Measurements from ENCODE around the gene GRAMD1C. TPM values are rescaled to one million over a fixed set of nuclear protein-coding genes. Genes with fewer than 3 reads are reported as not detected.
"Not testable (repeated sequence)": the region's sequence is repeated elsewhere in the genome, so short reads cannot be mapped to it uniquely, and the experiment has no call there.

GRAMD1C gene
- total RNA-seq, 1 donor from 2014 or later: 2.0 TPM

DNA sequence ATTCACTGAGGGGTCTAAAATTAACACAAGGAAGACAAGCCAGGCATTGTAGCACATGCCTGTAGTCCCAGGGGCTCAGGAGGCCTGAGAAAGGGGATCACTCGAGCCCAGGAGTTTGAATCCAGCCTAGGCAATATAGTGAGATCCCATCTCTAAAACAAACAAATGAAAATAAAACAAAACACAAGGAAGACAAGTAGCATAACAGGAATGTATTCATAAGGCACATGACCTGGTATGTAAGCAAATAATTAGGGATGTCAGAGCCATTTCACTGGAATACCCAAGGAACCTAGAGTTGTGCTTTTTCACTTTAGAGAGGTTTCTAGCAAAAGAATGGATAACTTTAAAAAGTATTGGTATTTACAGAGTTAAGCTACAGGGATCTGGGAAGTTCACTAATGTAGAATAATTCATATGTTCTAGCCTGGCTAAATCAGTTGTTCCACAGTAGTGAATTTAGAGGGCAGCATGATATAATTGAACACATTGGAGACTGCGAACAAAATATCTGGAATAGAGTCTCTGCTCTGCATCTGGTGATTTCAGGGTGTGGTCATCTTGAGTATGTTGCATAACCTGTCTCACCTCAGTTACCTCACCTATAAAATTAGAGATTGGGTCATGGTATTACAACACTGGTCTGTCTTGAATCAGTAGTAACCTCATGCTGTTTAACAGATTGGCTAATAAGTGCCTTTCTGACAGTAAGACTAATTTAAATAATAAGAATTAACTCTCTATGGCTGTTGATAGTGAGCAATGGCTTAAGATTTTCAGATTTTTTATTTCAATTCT, 9.3 kb downstream of the GRAMD1C start:
- Histone ChIP-seq H3K36me3 (ENCODE audit: control insufficient read depth, insufficient read depth, low read length) (no peaks in the 10 kb centered on the region), H3K27me3 (ENCODE audit: control insufficient read depth, insufficient read depth, low read length) (no peaks in the 10 kb centered on the region), H3K4me3 (ENCODE audit: low read depth, low read length) (no peak overlapping the region)
- TF ChIP-seq, protein P1, sequence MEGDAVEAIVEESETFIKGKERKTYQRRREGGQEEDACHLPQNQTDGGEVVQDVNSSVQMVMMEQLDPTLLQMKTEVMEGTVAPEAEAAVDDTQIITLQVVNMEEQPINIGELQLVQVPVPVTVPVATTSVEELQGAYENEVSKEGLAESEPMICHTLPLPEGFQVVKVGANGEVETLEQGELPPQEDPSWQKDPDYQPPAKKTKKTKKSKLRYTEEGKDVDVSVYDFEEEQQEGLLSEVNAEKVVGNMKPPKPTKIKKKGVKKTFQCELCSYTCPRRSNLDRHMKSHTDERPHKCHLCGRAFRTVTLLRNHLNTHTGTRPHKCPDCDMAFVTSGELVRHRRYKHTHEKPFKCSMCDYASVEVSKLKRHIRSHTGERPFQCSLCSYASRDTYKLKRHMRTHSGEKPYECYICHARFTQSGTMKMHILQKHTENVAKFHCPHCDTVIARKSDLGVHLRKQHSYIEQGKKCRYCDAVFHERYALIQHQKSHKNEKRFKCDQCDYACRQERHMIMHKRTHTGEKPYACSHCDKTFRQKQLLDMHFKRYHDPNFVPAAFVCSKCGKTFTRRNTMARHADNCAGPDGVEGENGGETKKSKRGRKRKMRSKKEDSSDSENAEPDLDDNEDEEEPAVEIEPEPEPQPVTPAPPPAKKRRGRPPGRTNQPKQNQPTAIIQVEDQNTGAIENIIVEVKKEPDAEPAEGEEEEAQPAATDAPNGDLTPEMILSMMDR (IDR thresholded peaks at IDR 0.05; ENCODE audit: insufficient read depth, low read length, poor library complexity, severe bottlenecking): no peak
- DNase-seq (ENCODE audit: low read depth): no peak

- DNase-seq (ENCODE audit: low read depth); H3K27me3 ChIP-seq (ENCODE audit: control insufficient read depth, insufficient read depth, low read length); H3K4me3 ChIP-seq (ENCODE audit: low read depth, low read length); H3K36me3 ChIP-seq (ENCODE audit: control insufficient read depth, insufficient read depth, low read length): not testable (repeated sequence)
Observed at GRCh38 chr3:113849071-113849470, 10.5 kb downstream of the GRAMD1C start.

DNA sequence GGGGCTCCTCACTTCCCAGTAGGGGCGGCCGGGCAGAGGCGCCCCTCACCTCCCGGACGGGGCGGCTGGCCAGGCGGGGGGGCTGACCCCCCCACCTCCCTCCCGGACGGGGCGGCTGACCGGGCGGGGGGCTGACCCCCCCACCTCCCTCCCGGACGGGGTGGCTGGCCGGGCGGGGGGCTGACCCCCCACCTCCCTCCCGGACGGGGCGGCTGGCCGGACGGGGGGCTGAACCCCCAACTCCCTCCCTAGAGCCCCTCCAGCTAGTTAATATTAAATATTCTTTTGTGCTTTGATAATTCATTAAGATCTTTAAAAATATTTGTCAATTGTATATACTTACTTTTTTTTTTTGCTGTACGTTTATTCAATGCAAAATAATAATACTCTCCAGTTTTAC, 11.3 kb downstream of the GRAMD1C start:
- not testable (repeated sequence) for H3K27me3 ChIP-seq (ENCODE audit: control insufficient read depth, insufficient read depth, low read length); DNase-seq (ENCODE audit: low read depth); H3K36me3 ChIP-seq (ENCODE audit: control insufficient read depth, insufficient read depth, low read length); H3K4me3 ChIP-seq (ENCODE audit: low read depth, low read length)

GRCh38 chr3:113850391-113850790, 11.8 kb downstream of the GRAMD1C start:
- H3K4me3 ChIP-seq (ENCODE audit: low read depth, low read length); DNase-seq (ENCODE audit: low read depth); H3K36me3 ChIP-seq (ENCODE audit: control insufficient read depth, insufficient read depth, low read length); H3K27me3 ChIP-seq (ENCODE audit: control insufficient read depth, insufficient read depth, low read length): not testable (repeated sequence)

- H3K36me3 ChIP-seq (ENCODE audit: control insufficient read depth, insufficient read depth, low read length): no peaks in the 10 kb centered on the region
- TF ChIP-seq, protein P1 (IDR thresholded peaks at IDR 0.05; ENCODE audit: insufficient read depth, low read length, poor library complexity, severe bottlenecking): no peak
- no peak overlapping the region for H3K4me3 ChIP-seq (ENCODE audit: low read depth, low read length)
- no peak for DNase-seq (ENCODE audit: low read depth)
- no peaks in the 10 kb centered on the region for H3K27me3 ChIP-seq (ENCODE audit: control insufficient read depth, insufficient read depth, low read length)
Observed at GRCh38 chr3:113852506-113852905, 13.9 kb downstream of the GRAMD1C start.

GRCh38 chr3:113867506-113867905, 28.9 kb downstream of the GRAMD1C start:
- TF ChIP-seq, protein P1 (IDR thresholded peaks at IDR 0.05; ENCODE audit: insufficient read depth, low read length, poor library complexity, severe bottlenecking): no peak
- Histone ChIP-seq H3K27me3 (ENCODE audit: control insufficient read depth, insufficient read depth, low read length) (no peaks in the 10 kb centered on the region), H3K4me3 (ENCODE audit: low read depth, low read length) (no peak overlapping the region), H3K36me3 (ENCODE audit: control insufficient read depth, insufficient read depth, low read length) (no peaks in the 10 kb centered on the region)
- peak; percentile 12 for DNase-seq (ENCODE audit: low read depth)

DNA sequence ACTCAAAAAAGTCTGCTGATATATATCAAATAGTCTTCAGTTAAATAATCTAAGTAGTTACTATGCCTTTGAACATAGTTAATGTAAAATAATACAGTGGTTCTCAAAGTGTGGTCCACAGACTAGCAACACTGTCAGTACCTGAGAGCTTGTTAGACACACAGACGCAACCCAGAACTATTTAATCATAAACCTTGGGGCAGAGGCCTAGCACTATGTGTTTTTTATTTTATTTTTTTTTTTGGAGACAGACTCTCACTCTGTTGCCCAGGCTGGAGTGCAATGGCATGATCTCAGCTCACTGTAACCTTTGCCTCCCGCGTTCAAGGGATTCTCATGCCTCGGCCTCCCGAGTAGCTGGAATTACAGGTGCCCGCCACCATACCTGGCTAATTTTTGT, 34.7 kb downstream of the GRAMD1C start:
- no peak overlapping the region for H3K4me3 ChIP-seq (ENCODE audit: low read depth, low read length)
- H3K27me3 ChIP-seq (ENCODE audit: control insufficient read depth, insufficient read depth, low read length): no peaks in the 10 kb centered on the region
- no peaks in the 10 kb centered on the region for H3K36me3 ChIP-seq (ENCODE audit: control insufficient read depth, insufficient read depth, low read length)
- no peak for DNase-seq (ENCODE audit: low read depth)
- TF ChIP-seq, protein P1 (IDR thresholded peaks at IDR 0.05; ENCODE audit: insufficient read depth, low read length, poor library complexity, severe bottlenecking): no peak

Data from kidney epithelial cell (primary cell).